DMS 273 (cell line): ENCODE results near the gene IWS1.

Experiments used
- DNase-seq: peaks from one replicate; lab custom pipeline; 2025; ENCODE audit not compliant: unreplicated experiment; lab: John Stamatoyannopoulos, UW

IWS1 gene

GRCh38 chr2:127504552-127505430, 21.5 kb downstream of the IWS1 start:
- DNase-seq = no peak

GRCh38 chr2:127503491-127503890, 22.8 kb downstream of the IWS1 start:
- no peak for DNase-seq

GRCh38 chr2:127498386-127498785, 27.9 kb downstream of the IWS1 start:
- DNase-seq = no peak

GRCh38 chr2:127490283-127490682, 36.0 kb downstream of the IWS1 start:
- no peak for DNase-seq

- DNase-seq = no peak
Observed at GRCh38 chr2:127486247-127487058, 39.8 kb downstream of the IWS1 start.

- DNase-seq = no peak
Observed at GRCh38 chr2:127485694-127486071, 40.6 kb downstream of the IWS1 start.

- DNase-seq = no peak
Observed at GRCh38 chr2:127485051-127485693, 41.1 kb downstream of the IWS1 start.

- DNase-seq = no peak
Observed at GRCh38 chr2:127482031-127482430, 44.3 kb downstream of the IWS1 start.

GRCh38 chr2:127479866-127480743, 46.2 kb downstream of the IWS1 start:
- DNase-seq = no peak

- peak; percentile 80 for DNase-seq
Observed at GRCh38 chr2:127479219-127479825, 47.0 kb downstream of the IWS1 start.

- DNase-seq = no peak
Observed at GRCh38 chr2:127475788-127476187, 50.5 kb downstream of the IWS1 start.

GRCh38 chr2:127472268-127472667, 54.0 kb downstream of the IWS1 start:
- DNase-seq = no peak

GRCh38 chr2:127471286-127471988, 54.9 kb downstream of the IWS1 start:
- DNase-seq = no peak

- no peak for DNase-seq
Observed at GRCh38 chr2:127469974-127470373, 56.3 kb downstream of the IWS1 start.

- DNase-seq = no peak
Observed at GRCh38 chr2:127469051-127469450, 57.2 kb downstream of the IWS1 start.

GRCh38 chr2:127465258-127465657, 61.0 kb downstream of the IWS1 start:
- no peak for DNase-seq

GRCh38 chr2:127464470-127465257, 61.6 kb downstream of the IWS1 start:
- DNase-seq = no peak

GRCh38 chr2:127463155-127463991, 62.9 kb downstream of the IWS1 start:
- peak; percentile 42 for DNase-seq
